ENCODE results near the gene TRNAU1AP. TPM values are rescaled to one million over a fixed set of nuclear protein-coding genes. Genes with fewer than 3 reads are reported as not detected.
A peak's percentile ranks its signal among the peaks of the same experiment; 100 is the strongest.

TRNAU1AP gene
- total RNA-seq, 1 donor from 2014 or later = 39.8 TPM

GRCh38 chr1:28613175-28613574 is 60.3 kb downstream of the TRNAU1AP start:
- no peak for DNase-seq

Small RNA genes within 50 kb of the gene (small RNA-seq; reads per million reads assigned to genes)
- gene SNORA16A (not detected), gene SNORA44 (not detected), gene SNORA61 (not detected), gene SNORA73A (not detected), gene SNORA73B (9.4 reads per million, percentile 92 among the genes with 10 or more reads in this experiment), gene SNORD99 (3,516 reads per million, percentile 99 among the genes with 10 or more reads in this experiment)

Other genes starting within 250 kb of the TRNAU1AP start
- 15.1 TPM for gene MED18, start 224.0 kb upstream of the TRNAU1AP start, total RNA-seq
- gene PHACTR4, start 183.3 kb upstream of the TRNAU1AP start, total RNA-seq = 9.7 TPM
- gene RCC1, start 47.0 kb upstream of the TRNAU1AP start, total RNA-seq = 13.4 TPM
- gene RAB42, start 39.2 kb downstream of the TRNAU1AP start, total RNA-seq = 1.6 TPM
- gene TAF12, start 90.0 kb downstream of the TRNAU1AP start, total RNA-seq = 20.1 TPM
- gene RNU11, start 95.5 kb downstream of the TRNAU1AP start, total RNA-seq = not detected
- gene GMEB1, start 115.7 kb downstream of the TRNAU1AP start, total RNA-seq = 14.5 TPM
- gene YTHDF2, start 183.9 kb downstream of the TRNAU1AP start, total RNA-seq = 78.8 TPM

Measured in occipital lobe (tissue), 3 donors.